Measurements from ENCODE around the gene PPP1R9B. TPM values are rescaled to one million over a fixed set of nuclear protein-coding genes. Genes with fewer than 3 reads are reported as not detected.

The PPP1R9B gene
- total RNA-seq, 1 experiment from 2014 or later = 61.3 TPM

DNA sequence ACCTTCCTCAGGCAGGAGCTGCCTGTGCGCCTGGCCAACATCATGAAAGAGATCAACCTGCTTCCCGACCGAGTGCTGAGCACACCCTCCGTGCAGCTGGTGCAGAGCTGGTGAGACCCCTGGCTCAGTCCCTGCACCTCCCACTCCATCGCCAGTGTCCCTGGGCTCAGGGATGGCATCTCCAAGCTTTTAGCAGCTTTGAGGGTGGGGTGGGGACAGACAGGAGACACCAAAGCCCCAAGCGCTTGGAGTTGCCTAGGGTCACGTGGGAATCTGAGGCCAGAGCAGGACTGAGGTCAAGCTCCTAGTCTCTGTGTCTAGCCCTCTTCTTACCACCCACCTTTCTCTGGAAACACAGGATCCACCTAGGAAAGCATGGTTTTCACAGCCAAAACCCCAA lies 53.0 kb downstream of the PPP1R9B start:
- Histone ChIP-seq H3K4me1 (ENCODE audit: insufficient read depth, low read length, poor library complexity, severe bottlenecking) (peaks cover 10% of the 10 kb centered on the region), H3K4me3 (ENCODE audit: low read depth, low read length, poor library complexity, severe bottlenecking) (no peak overlapping the region), H3K27me3 (replicated peaks; ENCODE audit: insufficient read depth, low read depth, low read length, poor library complexity) (no peaks in the 10 kb centered on the region), H3K36me3 (ENCODE audit: insufficient read depth, low read length, poor library complexity, severe bottlenecking) (no peaks in the 10 kb centered on the region), H3K27ac (ENCODE audit: low read depth, low read length, poor library complexity, severe bottlenecking) (no peak overlapping the region), H3K9me3 (ENCODE audit: low read depth, low read length, poor library complexity, severe bottlenecking) (no peaks in the 10 kb centered on the region)
- no peak for DNase-seq (ENCODE audit: low spot score)
- no peak for TF ChIP-seq EZH2 (IDR thresholded peaks at IDR 0.05; ENCODE audit: borderline replicate concordance, low read depth, low read length, poor library complexity, severe bottlenecking)
- TF ChIP-seq, protein P1, sequence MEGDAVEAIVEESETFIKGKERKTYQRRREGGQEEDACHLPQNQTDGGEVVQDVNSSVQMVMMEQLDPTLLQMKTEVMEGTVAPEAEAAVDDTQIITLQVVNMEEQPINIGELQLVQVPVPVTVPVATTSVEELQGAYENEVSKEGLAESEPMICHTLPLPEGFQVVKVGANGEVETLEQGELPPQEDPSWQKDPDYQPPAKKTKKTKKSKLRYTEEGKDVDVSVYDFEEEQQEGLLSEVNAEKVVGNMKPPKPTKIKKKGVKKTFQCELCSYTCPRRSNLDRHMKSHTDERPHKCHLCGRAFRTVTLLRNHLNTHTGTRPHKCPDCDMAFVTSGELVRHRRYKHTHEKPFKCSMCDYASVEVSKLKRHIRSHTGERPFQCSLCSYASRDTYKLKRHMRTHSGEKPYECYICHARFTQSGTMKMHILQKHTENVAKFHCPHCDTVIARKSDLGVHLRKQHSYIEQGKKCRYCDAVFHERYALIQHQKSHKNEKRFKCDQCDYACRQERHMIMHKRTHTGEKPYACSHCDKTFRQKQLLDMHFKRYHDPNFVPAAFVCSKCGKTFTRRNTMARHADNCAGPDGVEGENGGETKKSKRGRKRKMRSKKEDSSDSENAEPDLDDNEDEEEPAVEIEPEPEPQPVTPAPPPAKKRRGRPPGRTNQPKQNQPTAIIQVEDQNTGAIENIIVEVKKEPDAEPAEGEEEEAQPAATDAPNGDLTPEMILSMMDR (conservative IDR thresholded peaks at IDR 0.05; ENCODE audit: low read depth, low read length) = no peak
- intact Hi-C loops (cut with micrococcal nuclease; ENCODE audit: unreplicated experiment) = no loop called here
- ChIA-PET POLR2A (ENCODE audit: low non-redundant PET) (no interaction called here), CTCF (no interaction called here)
- BruUV-seq (replicated peaks) = no TSS peak

- ChIA-PET POLR2A (ENCODE audit: low non-redundant PET) (no interaction called here), CTCF (no interaction called here)
- TF ChIP-seq, protein P1 (conservative IDR thresholded peaks at IDR 0.05; ENCODE audit: low read depth, low read length) = no peak
- TF ChIP-seq EZH2 (IDR thresholded peaks at IDR 0.05; ENCODE audit: borderline replicate concordance, low read depth, low read length, poor library complexity, severe bottlenecking) = no peak
- no peak for DNase-seq (ENCODE audit: low spot score)
- no peak overlapping the region for H3K4me3 ChIP-seq (ENCODE audit: low read depth, low read length, poor library complexity, severe bottlenecking)
- intact Hi-C loops (cut with micrococcal nuclease; ENCODE audit: unreplicated experiment) = no loop called here
- H3K36me3 ChIP-seq (ENCODE audit: insufficient read depth, low read length, poor library complexity, severe bottlenecking) = no peaks in the 10 kb centered on the region
- H3K9me3 ChIP-seq (ENCODE audit: low read depth, low read length, poor library complexity, severe bottlenecking) = no peaks in the 10 kb centered on the region
- BruUV-seq (replicated peaks) = no TSS peak
- no peak overlapping the region for H3K27ac ChIP-seq (ENCODE audit: low read depth, low read length, poor library complexity, severe bottlenecking)
- H3K4me1 ChIP-seq (ENCODE audit: insufficient read depth, low read length, poor library complexity, severe bottlenecking) = peaks cover 10% of the 10 kb centered on the region
- H3K27me3 ChIP-seq (replicated peaks; ENCODE audit: insufficient read depth, low read depth, low read length, poor library complexity) = no peaks in the 10 kb centered on the region
Measured at GRCh38 chr17:50096758-50097157, 53.7 kb downstream of the PPP1R9B start.

DNA sequence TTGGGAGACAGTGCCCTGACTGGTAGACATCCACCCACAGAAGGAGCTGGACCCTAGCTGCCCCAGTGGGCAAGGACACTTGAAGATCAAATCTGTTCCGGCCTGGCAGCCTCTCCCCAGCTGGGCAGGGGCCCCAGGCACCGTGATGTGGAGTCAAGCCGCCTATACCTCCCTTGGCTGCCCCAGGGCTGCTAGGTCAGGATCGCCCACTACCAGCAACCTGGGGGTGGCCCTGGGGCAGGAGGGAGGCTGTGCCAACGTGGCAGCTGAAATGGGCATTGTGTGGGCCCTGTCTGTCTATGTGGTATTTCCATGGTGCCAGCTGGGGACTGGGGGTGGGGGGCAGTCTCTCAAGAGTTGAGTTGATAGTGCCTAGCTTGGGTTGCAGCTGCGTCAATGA lies 54.4 kb downstream of the PPP1R9B start:
- POLR2A ChIA-PET (ENCODE audit: low non-redundant PET) = no interaction called here
- no peak for DNase-seq (ENCODE audit: low spot score)
- BruUV-seq (replicated peaks) = no TSS peak
- Histone ChIP-seq H3K4me1 (ENCODE audit: insufficient read depth, low read length, poor library complexity, severe bottlenecking) (peaks cover 10% of the 10 kb centered on the region), H3K36me3 (ENCODE audit: insufficient read depth, low read length, poor library complexity, severe bottlenecking) (no peaks in the 10 kb centered on the region), H3K27me3 (replicated peaks; ENCODE audit: insufficient read depth, low read depth, low read length, poor library complexity) (no peaks in the 10 kb centered on the region), H3K4me3 (ENCODE audit: low read depth, low read length, poor library complexity, severe bottlenecking) (peak overlapping the region; percentile 77), H3K27ac (ENCODE audit: low read depth, low read length, poor library complexity, severe bottlenecking) (peak overlapping the region; percentile 82), H3K9me3 (ENCODE audit: low read depth, low read length, poor library complexity, severe bottlenecking) (no peaks in the 10 kb centered on the region)
- CTCF ChIA-PET = no interaction called here
- intact Hi-C loops (cut with micrococcal nuclease; ENCODE audit: unreplicated experiment) = no loop called here
- TF ChIP-seq, protein P1 (conservative IDR thresholded peaks at IDR 0.05; ENCODE audit: low read depth, low read length) = no peak
- TF ChIP-seq EZH2 (IDR thresholded peaks at IDR 0.05; ENCODE audit: borderline replicate concordance, low read depth, low read length, poor library complexity, severe bottlenecking) = no peak
